DMS53 (cell line): ENCODE results near the gene SRPK1.
"Not testable (repeated sequence)": the region's sequence is repeated elsewhere in the genome, so short reads cannot be mapped to it uniquely, and the experiment has no call there.

Experiments
- DNase-seq: peaks from one replicate; lab custom pipeline; 2025; lab: John Stamatoyannopoulos, UW

The SRPK1 gene

GRCh38 chr6:35920793-35921732 lies at the start of gene SRPK1:
Gene SRPK1 (minus strand): TSS chr6:35921098. CDS start chr6:35921056, 42 bp downstream.
- DNase-seq = peak; percentile 92

GRCh38 chr6:35970181-35970580 lies 49.3 kb upstream of the SRPK1 start:
- DNase-seq = peak; percentile 3

GRCh38 chr6:35969646-35970045 lies 48.7 kb upstream of the SRPK1 start:
- no peak for DNase-seq

- DNase-seq = no peak
Observed at GRCh38 chr6:35968821-35969220, 47.9 kb upstream of the SRPK1 start.

- peak; percentile 84 for DNase-seq
Observed at GRCh38 chr6:35967076-35967774, 46.3 kb upstream of the SRPK1 start.

GRCh38 chr6:35962779-35963560 lies 42.1 kb upstream of the SRPK1 start:
- no peak for DNase-seq

- no peak for DNase-seq
Observed at GRCh38 chr6:35960187-35960586, 39.3 kb upstream of the SRPK1 start.

GRCh38 chr6:35955970-35956369 lies 35.1 kb upstream of the SRPK1 start:
- DNase-seq = no peak

- no peak for DNase-seq
Observed at GRCh38 chr6:35955521-35955920, 34.6 kb upstream of the SRPK1 start.

GRCh38 chr6:35955071-35955470 lies 34.2 kb upstream of the SRPK1 start:
- DNase-seq = no peak

GRCh38 chr6:35954333-35954732 lies 33.4 kb upstream of the SRPK1 start:
- no peak for DNase-seq

GRCh38 chr6:35948725-35949124 lies 27.8 kb upstream of the SRPK1 start:
- DNase-seq = peak; percentile 43

GRCh38 chr6:35945650-35946025 lies 24.7 kb upstream of the SRPK1 start:
- no peak for DNase-seq

- DNase-seq = no peak
Observed at GRCh38 chr6:35943390-35943789, 22.5 kb upstream of the SRPK1 start.

- no peak for DNase-seq
Observed at GRCh38 chr6:35942355-35942754, 21.5 kb upstream of the SRPK1 start.

- DNase-seq = not testable (repeated sequence)
Observed at GRCh38 chr6:35941170-35941569, 20.3 kb upstream of the SRPK1 start.

- DNase-seq = not testable (repeated sequence)
Observed at GRCh38 chr6:35940014-35940413, 19.1 kb upstream of the SRPK1 start.

- DNase-seq = not testable (repeated sequence)
Observed at GRCh38 chr6:35939259-35939658, 18.4 kb upstream of the SRPK1 start.

GRCh38 chr6:35936681-35937359 lies 15.9 kb upstream of the SRPK1 start:
- no peak for DNase-seq

- DNase-seq = no peak
Observed at GRCh38 chr6:35935469-35935868, 14.6 kb upstream of the SRPK1 start.

GRCh38 chr6:35933844-35934243 lies 12.9 kb upstream of the SRPK1 start:
- DNase-seq = no peak

GRCh38 chr6:35931873-35932272 lies 11.0 kb upstream of the SRPK1 start:
- DNase-seq = not testable (repeated sequence)
